Calu3 (cell line): ENCODE measurements around the gene ZBTB21. TPM values are rescaled to one million over a fixed set of nuclear protein-coding genes. Genes with fewer than 3 reads are reported as not detected.

Experiments
- BruUV-seq: library from RNA; stranded (reverse); fragments of 400-500 nt; replicated peaks from 2 replicates; lab custom pipeline; 2021; lab: Mats Ljungman, UMichigan
- CTCF ChIA-PET: fragments of 300-600 bp; sonication (Branson Sonifier 250); formaldehyde crosslinking; loops from one replicate; lab custom pipeline; 2022; ENCODE audit warnings: antibody characterized with exemption; lab: Charles Lee
- DNase-seq: peaks from one replicate; pipeline ENCODE4 v3.0.0; 2022
- H3K27ac Mint-ChIP-seq: one replicate; pipeline ENCODE4 v1.8.0; 2022; ENCODE audit warnings: mixed read lengths; ENCODE audit not compliant: unreplicated experiment
- H3K27me3 Mint-ChIP-seq: one replicate; pipeline ENCODE4 v1.8.0; 2022; ENCODE audit warnings: mixed read lengths; ENCODE audit not compliant: unreplicated experiment
- H3K36me3 Mint-ChIP-seq: one replicate; pipeline ENCODE4 v1.8.0; 2022; ENCODE audit warnings: mild to moderate bottlenecking, moderate library complexity, mixed read lengths; ENCODE audit not compliant: insufficient read depth, unreplicated experiment
- H3K4me1 Mint-ChIP-seq: one replicate; pipeline ENCODE4 v1.8.0; 2022; ENCODE audit warnings: mild to moderate bottlenecking, low read depth, mixed read lengths; ENCODE audit not compliant: unreplicated experiment
- H3K4me3 Mint-ChIP-seq: one replicate; pipeline ENCODE4 v1.8.0; 2022; ENCODE audit warnings: mild to moderate bottlenecking, low read depth, moderate library complexity, mixed read lengths; ENCODE audit not compliant: unreplicated experiment
- H3K9me3 Mint-ChIP-seq: one replicate; pipeline ENCODE4 v1.8.0; 2022; ENCODE audit warnings: low read depth, mixed read lengths; ENCODE audit not compliant: unreplicated experiment
- intact Hi-C: fragments of 100-400 bp; cut with micrococcal nuclease; formaldehyde crosslinking; loops from one replicate; pipeline ENCODE4 v1.10.0; 2022; ENCODE audit not compliant: unreplicated experiment
- total RNA-seq: library from RNA; stranded (reverse); gene quantifications from 2 replicates; pipeline ENCODE4 v1.2.3, GENCODE V29; 2022
- TF ChIP-seq, protein P1 (sequence below): fragments of 200-600 bp; IDR thresholded peaks from one replicate; pipeline ENCODE4 v1.8.0; 2022; ENCODE audit warnings: antibody characterized with exemption; ENCODE audit not compliant: unreplicated experiment

ZBTB21 gene
- total RNA-seq, 1 experiment from 2014 or later, result 14.5 TPM

DNA sequence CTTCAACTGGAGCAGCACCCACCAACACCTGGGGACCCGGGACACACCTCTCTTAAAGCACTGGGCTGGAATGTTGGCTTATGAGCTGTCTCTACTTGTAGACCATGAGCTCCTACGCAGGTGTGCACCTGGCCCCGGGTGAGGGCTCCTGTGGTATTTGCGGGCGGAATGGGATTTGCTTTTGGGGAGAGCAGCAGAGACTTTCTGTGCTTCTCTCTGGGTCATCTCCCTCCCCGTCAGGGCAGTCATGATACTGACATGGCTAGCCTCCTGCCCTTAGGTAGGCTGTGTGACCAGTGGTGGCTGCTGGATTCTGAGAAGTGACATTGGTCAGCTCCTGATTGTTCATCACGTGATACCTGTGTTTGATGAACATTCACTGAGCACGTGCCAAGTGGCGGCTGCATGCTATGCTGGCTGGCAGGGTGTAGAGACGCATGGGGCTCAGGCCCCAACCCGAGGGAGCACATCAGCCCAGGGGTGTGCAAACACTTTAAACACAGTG is 9.0 kb upstream of the ZBTB21 start:
- no peak for DNase-seq
- Mint-ChIP-seq H3K27me3 (peaks cover 53% of the 10 kb centered on the region), H3K4me1 (no peaks in the 10 kb centered on the region), H3K36me3 (no peaks in the 10 kb centered on the region), H3K9me3 (no peaks in the 10 kb centered on the region), H3K4me3 (no peak overlapping the region), H3K27ac (no peak overlapping the region)
- BruUV-seq, result no TSS peak
- intact Hi-C loops, result no loop called here
- CTCF ChIA-PET, result no interaction called here
- TF ChIP-seq, protein P1, sequence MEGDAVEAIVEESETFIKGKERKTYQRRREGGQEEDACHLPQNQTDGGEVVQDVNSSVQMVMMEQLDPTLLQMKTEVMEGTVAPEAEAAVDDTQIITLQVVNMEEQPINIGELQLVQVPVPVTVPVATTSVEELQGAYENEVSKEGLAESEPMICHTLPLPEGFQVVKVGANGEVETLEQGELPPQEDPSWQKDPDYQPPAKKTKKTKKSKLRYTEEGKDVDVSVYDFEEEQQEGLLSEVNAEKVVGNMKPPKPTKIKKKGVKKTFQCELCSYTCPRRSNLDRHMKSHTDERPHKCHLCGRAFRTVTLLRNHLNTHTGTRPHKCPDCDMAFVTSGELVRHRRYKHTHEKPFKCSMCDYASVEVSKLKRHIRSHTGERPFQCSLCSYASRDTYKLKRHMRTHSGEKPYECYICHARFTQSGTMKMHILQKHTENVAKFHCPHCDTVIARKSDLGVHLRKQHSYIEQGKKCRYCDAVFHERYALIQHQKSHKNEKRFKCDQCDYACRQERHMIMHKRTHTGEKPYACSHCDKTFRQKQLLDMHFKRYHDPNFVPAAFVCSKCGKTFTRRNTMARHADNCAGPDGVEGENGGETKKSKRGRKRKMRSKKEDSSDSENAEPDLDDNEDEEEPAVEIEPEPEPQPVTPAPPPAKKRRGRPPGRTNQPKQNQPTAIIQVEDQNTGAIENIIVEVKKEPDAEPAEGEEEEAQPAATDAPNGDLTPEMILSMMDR, result no peak

DNA sequence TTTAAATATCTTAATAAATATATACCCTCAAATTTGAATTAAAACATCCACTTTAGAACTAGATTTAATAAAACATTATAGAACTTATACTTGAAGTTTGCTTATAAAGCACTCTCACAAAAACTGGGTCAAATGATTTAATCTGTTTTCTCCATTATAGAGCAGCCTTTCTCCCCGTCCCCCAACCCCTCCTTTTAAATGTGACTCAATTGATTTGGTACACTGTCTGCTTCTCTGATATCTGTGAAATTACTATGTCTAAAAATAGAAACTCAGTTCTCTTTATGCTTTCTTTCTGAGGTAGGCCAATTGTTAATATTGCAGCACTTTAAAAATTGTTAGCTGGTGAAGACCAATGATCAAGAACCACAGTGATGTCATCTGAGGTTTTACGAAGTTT is 6.9 kb upstream of the ZBTB21 start:
- Mint-ChIP-seq H3K27ac (no peak overlapping the region), H3K9me3 (no peaks in the 10 kb centered on the region), H3K27me3 (peaks cover 53% of the 10 kb centered on the region), H3K4me1 (no peaks in the 10 kb centered on the region), H3K4me3 (no peak overlapping the region), H3K36me3 (peaks cover 5% of the 10 kb centered on the region)
- DNase-seq, result no peak
- intact Hi-C loops, result no loop called here
- TF ChIP-seq, protein P1, result no peak
- no TSS peak for BruUV-seq
- CTCF ChIA-PET, result no interaction called here

DNA sequence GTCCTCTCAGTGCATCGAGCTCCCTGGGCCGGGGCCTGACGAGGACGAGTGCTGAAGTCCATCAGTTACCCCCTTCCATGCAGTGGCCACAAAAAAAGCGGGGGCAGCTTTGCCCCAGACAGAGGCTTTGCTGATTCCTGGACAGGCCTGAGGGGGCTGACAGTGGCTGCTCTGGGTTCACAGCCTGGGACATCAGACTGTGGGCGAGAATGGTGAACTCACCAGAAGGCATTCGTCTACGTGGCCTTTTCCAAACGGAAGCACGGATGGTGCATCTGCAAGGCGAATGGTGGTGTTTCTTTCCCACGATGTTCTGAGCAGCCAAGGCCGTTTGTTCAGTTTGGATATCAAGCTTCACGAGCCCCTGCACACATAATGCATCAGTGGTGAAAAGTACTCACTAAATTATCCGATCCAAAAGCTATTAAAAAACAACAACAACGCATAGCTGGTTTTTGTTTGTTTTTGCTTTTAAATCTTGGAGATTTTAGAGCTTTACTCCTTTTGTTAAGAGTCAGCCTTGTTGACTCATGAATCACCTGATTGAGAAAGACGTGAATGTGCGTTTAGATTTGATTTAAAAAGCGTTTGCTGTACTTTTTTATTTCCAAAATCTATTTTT is 6.3 kb upstream of the ZBTB21 start:
- H3K27me3 Mint-ChIP-seq, result peaks cover 48% of the 10 kb centered on the region
- CTCF ChIA-PET, result no interaction called here
- no peaks in the 10 kb centered on the region for H3K4me1 Mint-ChIP-seq
- TF ChIP-seq, protein P1, result no peak
- intact Hi-C loops, result no loop called here
- H3K9me3 Mint-ChIP-seq, result no peaks in the 10 kb centered on the region
- no TSS peak for BruUV-seq
- DNase-seq, result no peak
- H3K27ac Mint-ChIP-seq, result no peak overlapping the region
- peaks cover 5% of the 10 kb centered on the region for H3K36me3 Mint-ChIP-seq
- no peak overlapping the region for H3K4me3 Mint-ChIP-seq

DNA sequence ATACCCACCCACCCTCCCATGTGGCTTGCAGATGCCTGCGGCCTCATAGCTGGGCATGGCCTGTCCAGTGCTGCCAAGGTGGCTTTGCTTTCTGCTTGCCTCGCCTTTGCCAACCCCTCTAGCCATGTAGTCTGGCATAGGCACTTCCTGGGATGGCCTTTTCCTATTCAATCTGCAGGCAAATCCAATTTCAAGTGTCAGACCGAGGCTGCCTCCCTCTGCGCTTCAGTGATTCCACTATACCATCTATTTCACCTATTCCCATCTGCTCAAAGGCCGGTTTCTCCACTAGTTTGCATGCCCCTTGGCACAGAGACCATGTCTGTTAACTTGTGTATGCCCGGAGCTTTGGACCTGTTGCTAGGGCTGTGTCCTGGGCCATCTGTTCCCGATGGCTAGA is 3.8 kb upstream of the ZBTB21 start:
- intact Hi-C loops, result loop anchor here (5.0 kb wide), 1 partner anchor 103 kb away; no protein-coding TSS in a partner anchor
- DNase-seq, result no peak
- TF ChIP-seq, protein P1, result no peak
- no TSS peak for BruUV-seq
- H3K9me3 Mint-ChIP-seq, result no peaks in the 10 kb centered on the region
- H3K4me3 Mint-ChIP-seq, result no peak overlapping the region
- H3K4me1 Mint-ChIP-seq, result no peaks in the 10 kb centered on the region
- peaks cover 22% of the 10 kb centered on the region for H3K27me3 Mint-ChIP-seq
- H3K36me3 Mint-ChIP-seq, result peaks cover 27% of the 10 kb centered on the region
- H3K27ac Mint-ChIP-seq, result no peak overlapping the region
- CTCF ChIA-PET, result no interaction called here
